ENCODE data around the gene ADAM10. TPM values are rescaled to one million over a fixed set of nuclear protein-coding genes. Genes with fewer than 3 reads are reported as not detected.

Gene ADAM10
- total RNA-seq, 1 experiment from 2014 or later = 159 TPM

- Mint-ChIP-seq H3K36me3 (ENCODE audit: insufficient read depth in 1 of 3, low read depth in 3 of 3) (peaks cover 0 to 6% (median 6%) of the 10 kb centered on the region in 3 experiments; a peak in 4 of 7 replicates), H3K27ac (no peak overlapping the region), H3K4me1 (peaks cover 5 to 7% of the 10 kb centered on the region in 2 experiments; a peak in 2 of 4 replicates), H3K9me3 (peaks cover 9 to 10% of the 10 kb centered on the region in 2 experiments; a peak in 4 of 5 replicates), H3K27me3 (ENCODE audit: low read depth) (no peaks in the 10 kb centered on the region), H3K4me3 (no peak overlapping the region)
- Histone ChIP-seq H2BK120ac (ENCODE audit: low read depth, low read length, poor library complexity, severe bottlenecking) (no peak overlapping the region), H2AK5ac (ENCODE audit: insufficient read length, low read length) (no peak overlapping the region), H3K23ac (ENCODE audit: insufficient read length, low read depth, low read length) (no peak overlapping the region), H3K23me2 (ENCODE audit: insufficient read length, low read depth, low read length, poor library complexity, severe bottlenecking) (no peaks in the 10 kb centered on the region), H3T11ph (ENCODE audit: low read length) (no peak overlapping the region), H3K27ac (ENCODE audit: insufficient read length, low read depth, low read length) (no peak overlapping the region), H3K79me2 (ENCODE audit: insufficient read depth, low read length) (no peaks in the 10 kb centered on the region), H3K14ac (ENCODE audit: insufficient read depth, low read length) (no peak overlapping the region), H4K8ac (replicated peaks; ENCODE audit: insufficient read length, low read depth, low read length) (no peak overlapping the region), H4K91ac (ENCODE audit: insufficient read length, low read depth, low read length) (no peak overlapping the region), H2BK15ac (ENCODE audit: low read depth, low read length) (no peak overlapping the region), H3K4me1 (ENCODE audit: insufficient read depth, low read length) (no peaks in the 10 kb centered on the region), H4K5ac (ENCODE audit: insufficient read length, low read depth, low read length) (no peak overlapping the region), H3K4me2 (ENCODE audit: insufficient read depth, insufficient read length, low read length) (no peak overlapping the region), H2BK12ac (ENCODE audit: insufficient read length, low read depth, low read length) (no peak overlapping the region), H3K18ac (ENCODE audit: insufficient read length, low read depth, low read length) (no peak overlapping the region), H4K20me1 (ENCODE audit: control insufficient read depth, insufficient read depth, insufficient read length) (no peaks in the 10 kb centered on the region), H3K27me3 (ENCODE audit: insufficient read depth, low read length) (no peaks in the 10 kb centered on the region), H3K9me3 (ENCODE audit: control insufficient read depth, low read depth, low read length) (no peaks in the 10 kb centered on the region), H2BK20ac (ENCODE audit: low read depth, low read length, poor library complexity, severe bottlenecking) (no peak overlapping the region), H3K56ac (ENCODE audit: insufficient read length, low read depth, low read length) (no peak overlapping the region), H3K4ac (ENCODE audit: low read depth, low read length) (no peak overlapping the region), H3K9ac (ENCODE audit: extremely low read depth, insufficient read length, low read length) (no peak overlapping the region), H2BK5ac (ENCODE audit: insufficient read length, low read length) (no peak overlapping the region), H2AFZ (ENCODE audit: low read length) (no peak overlapping the region), H3K79me1 (ENCODE audit: insufficient read depth, low read depth, low read length, poor library complexity, severe bottlenecking) (no peaks in the 10 kb centered on the region)
- no CpG with 5 or more reads among the region's 5 CpGs for WGBS (ENCODE audit: extremely low coverage, insufficient read length, low lambda C conversion rate)
- DNase-seq = no peak
- no peak for TF ChIP-seq CTCF (conservative IDR thresholded peaks at IDR 0.05)
These were observed 15.0 kb upstream of the ADAM10 start for GRCh38 chr15:58764468-58764867.

Data from H9 (cell line).